NCI-H2029 (cell line): ENCODE measurements around the gene SAPCD1.

Experiments
- DNase-seq: peaks from one replicate; lab custom pipeline; 2025; lab: John Stamatoyannopoulos, UW

The SAPCD1 gene

DNA sequence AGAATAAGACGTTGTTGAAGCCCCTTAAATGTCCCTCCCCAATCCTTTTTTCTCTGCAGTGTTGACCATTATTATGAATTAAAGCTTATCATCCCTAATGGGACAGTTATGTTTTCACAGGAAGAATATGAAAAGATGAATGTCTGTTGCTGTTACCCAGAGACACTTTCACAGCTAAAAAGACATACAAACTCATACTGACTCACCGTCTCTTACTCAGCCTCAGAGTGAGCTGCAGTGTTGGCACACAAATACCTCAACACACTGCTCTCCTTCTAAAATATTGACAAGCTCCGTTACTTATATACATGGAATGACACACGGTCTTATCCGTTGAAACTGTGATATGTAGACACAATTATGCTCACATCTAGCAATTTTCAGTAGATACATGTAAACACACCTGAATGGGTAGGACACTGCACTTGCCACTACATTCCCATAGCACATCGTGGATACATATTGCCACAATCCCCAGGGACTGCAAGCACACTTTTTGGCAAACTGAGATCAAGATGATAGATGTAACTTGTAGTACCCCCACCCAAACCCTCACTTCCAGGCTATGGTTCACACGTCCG is 9.6 kb upstream of the SAPCD1 start:
- DNase-seq, result no peak

DNA sequence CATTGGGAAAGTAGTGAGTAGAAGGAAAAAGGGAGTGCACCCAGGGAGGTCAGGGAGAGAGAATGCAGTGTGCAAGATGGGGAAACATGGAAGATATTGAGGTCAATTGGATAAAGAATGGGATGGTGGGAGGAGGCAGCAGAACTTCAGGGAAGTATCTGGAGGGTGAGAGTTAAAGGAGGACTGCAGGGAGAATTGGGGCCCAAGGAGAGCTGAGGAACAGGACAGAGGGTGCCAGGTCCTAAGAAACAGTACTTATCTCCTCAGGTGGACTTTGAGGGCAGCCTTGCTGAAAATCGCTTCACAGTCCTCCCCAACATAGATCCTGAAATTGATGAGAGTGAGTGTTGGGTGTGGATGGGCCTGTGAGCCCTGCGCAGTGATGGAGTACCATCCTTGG is 4.2 kb upstream of the SAPCD1 start:
- DNase-seq, result no peak

DNA sequence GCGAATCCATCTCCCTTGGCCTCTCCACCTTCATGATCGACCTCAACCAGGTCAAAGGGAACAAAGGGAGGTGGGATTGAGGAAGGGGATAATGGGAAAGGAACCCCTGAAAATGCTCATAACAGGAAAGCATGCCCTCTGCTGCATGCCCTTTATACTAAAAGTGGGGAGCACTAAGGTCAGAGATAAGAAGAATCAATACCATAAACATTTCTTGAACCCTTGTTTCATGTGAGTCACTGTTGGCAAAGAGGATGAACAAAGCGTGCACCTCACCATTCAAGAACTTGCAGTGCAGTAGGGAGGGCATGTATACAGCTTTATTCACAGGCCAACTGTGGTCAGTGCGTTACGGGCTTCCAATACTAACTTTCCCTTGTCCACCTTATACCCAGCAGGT is 1.7 kb upstream of the SAPCD1 start:
- no peak for DNase-seq

DNA sequence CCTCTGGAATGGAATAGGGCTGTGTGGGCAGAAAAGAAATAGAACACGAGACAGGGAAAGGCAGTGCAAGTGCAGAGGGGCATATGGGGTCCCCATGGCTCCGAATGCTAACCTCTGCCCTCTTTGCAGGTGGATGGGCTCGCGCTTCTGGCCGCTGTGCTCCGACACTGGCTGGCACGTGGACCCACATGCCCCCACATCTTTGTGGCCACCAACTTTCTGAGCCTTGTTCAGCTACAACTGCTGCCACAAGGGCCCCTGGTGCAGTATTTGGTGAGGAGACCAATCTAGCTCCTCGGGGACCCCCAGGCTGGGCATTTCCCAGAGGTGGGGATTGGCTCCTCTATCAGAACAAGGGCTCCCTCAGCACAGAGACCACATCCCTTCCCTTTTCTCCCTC is 1.1 kb upstream of the SAPCD1 start:
- no peak for DNase-seq

DNA sequence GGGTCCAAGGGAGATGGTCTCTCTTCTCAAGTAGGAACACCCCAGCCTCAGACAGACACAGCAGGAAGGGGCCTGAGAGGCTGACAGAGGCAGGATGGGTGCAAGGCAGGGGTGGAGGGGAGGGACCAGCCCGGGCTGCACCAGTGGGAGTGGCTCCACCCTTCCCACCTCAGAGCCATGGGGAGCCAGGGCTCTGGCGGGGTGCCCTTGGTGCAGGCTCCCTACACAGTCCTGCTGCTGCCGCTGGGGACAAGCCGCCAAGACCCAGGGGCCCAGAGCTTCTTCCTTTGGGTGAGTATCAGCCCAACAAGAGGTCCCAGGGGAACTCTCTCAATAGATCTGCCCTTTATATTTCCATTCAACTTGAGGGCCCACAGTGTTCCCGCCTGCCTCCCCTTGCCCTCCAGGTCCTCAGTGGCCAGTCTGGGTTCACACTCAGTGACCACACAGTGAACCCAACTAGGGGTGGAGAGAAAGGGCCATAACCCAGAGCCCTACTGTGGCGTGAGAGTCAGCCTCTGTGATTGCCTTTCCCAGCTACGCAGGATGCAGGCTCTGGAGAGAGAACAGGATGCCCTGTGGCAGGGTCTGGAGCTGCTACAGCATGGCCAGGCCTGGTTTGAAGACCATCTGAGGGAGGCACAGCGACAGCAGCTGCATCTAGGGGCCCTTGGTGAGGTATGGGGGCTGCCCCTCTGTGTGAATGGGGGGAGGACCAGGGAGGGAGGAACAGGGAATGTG is 592 bp downstream of the SAPCD1 start:
- no peak for DNase-seq

DNA sequence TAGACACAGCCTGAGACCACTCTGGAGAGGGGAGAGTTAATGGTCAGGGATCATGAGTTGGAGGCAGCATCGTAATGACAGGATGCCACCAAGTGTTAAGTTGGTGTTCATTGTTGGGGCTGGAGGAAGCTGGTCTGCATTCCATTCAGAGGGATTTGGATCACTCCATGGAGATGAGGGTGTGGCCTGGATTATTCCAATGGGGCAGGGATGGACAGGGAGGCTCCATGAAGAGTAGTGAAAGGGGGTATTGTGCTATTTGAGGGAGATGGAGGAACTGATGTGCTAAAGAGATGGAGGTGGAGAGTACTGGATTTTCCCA is 1.1 kb downstream of the SAPCD1 start:
- no peak for DNase-seq

DNA sequence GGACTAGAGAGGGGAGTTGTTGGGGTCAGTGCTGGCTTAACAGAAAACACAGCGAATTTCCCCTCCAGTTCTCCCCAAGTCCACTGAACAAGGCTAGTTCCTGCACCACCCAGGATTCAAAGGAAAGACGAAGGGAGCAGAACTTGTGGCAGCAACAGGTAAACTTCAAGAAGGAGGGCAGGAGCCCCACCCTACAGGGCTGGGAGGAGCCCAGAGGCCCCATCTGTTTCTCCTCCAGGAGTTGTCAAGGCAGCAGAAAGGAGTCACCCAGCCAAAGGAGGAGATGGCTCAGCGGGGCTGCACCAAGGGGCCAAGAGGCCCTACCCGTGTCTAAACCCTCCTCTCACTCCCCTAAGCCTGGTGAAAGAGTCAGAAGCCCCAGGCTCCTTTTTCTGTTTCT is 1.7 kb downstream of the SAPCD1 start:
- DNase-seq, result no peak

DNA sequence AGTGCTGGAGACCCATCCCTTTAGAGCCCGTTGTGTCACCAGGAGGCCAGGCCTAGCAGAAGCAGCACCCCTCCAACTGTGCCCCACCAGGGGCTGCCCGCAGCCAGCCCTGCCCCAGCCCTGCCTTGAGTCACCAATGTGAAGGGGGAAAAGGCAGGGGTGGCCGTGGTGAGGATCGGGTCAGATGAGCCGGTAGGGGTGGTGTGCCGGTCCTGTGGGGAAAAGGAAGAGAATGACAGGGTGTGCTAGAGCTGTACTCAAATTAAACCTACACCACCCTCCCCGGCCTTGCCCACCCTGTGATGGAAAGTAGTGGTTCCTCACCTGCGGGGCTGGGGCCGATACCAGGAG is 3.1 kb downstream of the SAPCD1 start:
- DNase-seq, result no peak

DNA sequence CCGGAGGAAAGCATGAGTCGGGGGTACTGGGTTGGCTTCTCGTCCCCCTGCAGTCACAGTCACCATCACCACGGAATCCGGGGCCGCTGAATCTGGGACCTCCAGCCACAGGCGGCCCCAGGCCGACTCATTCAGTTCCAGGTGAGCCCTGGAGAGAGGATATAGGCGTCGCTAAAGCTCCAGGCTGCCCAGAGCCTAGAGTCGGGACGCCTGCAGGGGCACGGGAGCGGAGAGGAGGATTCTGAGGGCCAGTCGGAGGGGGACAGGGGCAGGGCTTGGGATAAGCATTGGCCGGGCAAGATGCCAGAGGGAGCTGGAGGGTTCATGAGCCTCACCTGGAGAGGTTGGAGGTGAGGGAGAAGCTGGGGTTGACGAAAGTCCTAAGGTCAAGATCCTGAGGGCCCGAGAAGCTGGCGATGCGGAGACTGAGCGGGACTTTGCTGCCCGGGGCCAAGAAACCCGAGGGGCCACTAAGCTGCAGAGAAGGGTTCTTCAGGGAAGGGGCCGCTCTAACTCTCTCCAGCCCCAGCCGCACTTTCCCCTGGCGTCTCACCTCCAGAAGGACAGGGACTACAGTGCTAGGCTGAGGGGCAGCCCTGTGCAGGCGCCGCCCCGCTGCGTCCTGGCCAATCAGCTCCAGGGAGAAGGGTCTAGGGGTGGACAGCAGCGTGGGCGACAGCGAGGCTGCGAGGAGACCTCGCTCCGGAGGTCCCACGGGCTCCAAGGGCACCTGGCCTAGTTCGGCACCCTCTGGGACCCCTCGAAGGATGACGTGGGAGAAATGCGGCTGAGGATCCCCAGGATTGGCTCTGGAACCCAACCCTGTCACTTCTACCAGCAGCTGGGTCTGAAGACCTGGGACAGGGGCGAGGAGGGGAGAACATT is 3.7 kb downstream of the SAPCD1 start:
- no peak for DNase-seq

DNA sequence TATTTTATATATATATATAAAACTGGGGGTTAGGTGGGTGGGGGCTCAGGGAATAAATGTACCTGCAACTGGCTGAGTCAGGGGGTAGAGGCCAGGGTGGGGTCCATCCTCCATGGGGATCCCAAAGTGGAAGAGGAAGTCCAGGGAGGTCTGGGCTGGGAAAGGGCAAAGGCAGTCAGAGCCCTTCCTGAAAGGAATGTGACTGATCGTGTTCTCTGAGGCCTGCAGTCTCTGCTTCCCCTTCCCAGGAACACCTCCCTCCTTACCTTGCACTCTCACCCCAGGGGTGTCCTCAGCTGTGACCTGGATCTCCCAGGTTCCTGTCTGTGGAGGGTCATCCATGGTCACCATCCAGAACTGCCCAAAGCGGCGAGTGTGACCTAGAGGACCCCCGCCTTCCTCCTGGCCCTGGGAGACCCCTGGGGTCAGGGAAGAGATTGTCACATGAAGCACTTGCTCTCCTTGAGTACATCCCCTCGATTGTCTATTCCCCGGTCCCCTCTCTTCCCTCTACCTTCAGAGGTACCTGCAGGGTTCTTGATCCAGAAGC is 4.7 kb downstream of the SAPCD1 start:
- DNase-seq, result no peak

DNA sequence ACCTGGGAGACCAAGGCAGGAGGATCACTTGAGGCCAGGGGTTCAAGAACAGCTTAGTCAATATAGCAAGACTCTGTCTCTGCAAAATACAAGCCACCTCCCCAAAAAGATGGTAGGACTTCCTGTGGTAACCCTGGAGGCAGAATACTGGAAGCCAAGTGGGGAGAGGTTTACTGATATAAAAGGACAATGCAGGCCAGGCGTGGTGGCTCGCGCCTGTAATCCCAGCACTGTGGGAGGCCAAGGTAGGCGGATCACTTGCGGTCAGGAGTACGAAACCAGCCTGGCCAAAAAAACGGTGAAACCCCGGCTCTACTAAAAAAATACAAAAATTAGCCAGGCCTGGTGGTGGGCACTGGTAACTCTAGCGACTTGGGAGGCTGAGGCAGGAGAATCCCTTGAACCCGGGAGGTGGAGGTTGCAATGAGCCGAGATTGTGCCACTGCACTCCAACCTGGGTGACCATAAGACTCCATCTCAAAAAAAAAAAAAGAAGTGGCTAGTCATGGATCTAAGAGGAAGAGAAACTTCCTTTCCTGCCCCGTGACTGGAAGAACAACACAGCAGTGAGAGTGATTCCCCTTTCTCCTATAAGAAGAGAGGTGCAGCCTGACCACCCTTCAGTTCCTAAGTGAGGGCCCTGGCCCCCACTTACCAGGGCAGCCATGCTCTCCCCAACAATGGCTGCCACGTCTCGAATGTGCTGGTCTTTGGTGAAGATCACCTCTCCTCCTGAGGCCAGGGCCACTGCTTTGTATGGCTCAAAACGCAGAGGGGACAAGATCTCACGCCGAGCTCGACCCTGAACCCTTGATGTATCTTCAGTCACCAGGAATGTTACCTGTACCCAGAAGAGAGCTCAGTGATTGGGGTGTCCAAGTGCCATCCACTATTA is 6.2 kb downstream of the SAPCD1 start:
- no peak for DNase-seq

DNA sequence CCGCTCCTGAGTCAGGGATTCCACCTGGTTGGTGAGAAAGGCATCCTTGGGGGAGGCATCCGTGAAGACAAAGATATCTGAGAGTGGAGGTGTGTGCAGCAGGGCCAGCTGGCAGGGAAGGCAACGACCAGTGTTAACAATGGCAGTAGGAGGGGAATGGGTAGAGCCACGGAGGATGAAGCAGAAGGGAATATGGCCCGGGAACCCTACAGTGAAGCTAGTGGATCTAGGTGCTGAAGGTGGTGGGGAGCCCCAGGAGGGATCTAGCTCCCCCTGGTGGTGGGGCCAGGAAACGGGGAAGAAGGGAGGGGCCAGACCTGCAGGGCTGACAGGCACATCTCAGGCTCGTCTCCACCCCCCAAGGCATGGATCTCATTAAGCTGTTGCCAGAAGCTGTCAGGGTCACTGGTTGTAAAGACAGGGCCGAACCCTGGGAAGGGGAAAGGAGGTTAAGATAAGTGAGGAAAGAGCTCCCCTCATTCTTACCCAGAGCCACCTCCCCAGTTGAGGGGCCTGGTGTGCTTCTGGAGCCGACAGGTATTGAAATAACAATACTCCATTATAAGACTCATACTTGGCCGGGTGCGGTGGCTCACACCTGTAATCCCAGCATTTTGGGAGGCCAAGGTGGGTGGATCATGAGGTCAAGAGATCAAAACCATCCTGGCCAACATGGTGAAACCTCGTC is 7.4 kb downstream of the SAPCD1 start:
- DNase-seq, result peak; percentile 64

DNA sequence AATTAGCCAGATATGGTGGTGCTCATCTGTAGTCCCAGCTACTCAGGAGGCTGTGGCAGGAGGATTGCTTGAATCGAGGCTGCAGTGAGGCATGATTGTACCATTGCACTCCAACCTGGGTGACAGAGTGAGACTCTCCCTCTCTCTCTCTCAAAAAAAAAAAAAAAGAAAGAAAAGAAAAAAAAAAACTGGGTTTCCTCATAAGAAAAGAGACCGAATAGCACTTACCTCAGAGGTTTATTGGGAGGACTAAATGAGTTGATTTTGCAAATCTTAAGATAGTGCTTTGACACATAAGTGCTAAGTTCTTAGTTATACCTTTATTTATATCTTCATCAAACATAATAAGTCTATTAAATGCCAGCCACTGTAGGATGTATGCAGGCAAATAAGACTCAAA is 8.4 kb downstream of the SAPCD1 start:
- no peak for DNase-seq

DNA sequence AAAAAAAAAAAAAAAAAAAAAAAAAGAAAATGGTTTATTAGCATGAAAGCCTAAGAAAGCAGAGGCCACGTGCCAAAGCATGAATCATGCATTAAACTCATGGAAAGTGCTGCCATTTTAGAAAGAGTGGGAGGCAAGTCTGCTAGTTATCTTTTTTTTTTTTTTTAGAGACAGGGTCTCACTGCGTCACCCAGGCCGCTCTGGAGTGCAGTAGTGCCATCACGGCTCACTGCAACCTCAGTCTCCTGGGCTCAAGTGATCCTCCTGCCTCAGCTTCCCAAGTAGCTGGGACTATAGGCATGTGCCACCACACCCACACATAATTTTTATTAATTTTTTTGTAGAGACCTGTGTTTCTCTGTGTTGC is 9.5 kb downstream of the SAPCD1 start:
- no peak for DNase-seq

DNA sequence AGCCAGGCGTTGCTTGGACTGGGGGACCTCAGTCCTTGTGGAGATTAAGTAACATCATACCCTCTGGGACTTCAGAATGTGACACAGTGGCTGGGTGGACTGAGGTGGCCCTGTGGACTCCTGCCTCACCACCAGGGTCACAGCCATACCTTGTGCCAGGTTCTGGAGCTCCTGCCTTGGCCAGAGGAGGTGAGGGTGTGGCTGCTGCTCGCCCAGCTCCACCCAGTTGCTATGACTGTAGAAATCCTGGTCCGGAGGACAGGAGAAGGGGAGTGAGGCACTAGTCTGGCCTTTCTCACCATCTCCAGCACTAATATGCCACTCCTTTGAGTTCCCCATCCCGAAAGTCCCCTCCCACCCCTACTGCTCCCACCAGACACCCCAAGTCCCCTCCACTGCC is 12.7 kb downstream of the SAPCD1 start:
- DNase-seq, result no peak

DNA sequence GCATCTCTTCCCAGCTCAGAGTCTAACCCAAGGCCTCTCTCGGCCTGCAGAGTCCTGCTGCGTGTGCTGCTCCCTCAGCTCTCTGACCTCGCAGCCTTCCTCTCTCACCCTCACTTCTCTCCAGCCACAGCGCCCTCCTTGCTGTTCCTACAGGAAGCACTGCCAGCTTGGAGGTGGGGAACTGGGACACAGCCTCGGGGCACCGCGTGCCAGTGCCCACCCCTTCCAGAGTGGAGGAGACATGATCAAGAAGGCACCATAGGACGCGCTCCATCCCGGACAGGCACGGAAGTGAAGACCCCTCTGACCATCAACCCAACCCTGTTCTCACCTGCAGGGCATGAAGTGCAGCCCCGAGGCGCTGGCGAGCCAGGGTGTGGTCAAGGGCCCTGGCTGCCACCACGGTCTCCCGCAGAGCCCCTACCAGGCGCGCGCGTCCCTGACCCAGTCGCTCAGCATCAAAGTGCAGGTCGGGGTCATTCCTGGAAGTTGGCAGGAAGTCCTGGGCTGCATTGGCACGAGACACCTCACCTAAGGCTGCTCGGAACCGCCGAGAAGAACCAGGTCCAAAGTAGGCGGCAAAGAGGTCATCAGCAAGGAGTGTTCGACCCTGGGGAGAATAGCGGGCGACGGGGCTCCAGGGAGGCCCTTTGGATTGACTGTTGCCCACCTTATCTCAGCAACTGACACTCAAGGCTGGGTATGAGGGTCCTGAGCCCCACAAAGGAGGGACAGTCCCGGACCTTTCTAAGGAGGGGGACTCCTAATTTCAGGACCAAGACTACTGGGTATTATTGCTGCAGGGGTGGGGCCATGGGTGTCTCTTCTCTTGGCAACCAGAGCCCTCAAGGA is 13.4 kb downstream of the SAPCD1 start:
- no peak for DNase-seq

DNA sequence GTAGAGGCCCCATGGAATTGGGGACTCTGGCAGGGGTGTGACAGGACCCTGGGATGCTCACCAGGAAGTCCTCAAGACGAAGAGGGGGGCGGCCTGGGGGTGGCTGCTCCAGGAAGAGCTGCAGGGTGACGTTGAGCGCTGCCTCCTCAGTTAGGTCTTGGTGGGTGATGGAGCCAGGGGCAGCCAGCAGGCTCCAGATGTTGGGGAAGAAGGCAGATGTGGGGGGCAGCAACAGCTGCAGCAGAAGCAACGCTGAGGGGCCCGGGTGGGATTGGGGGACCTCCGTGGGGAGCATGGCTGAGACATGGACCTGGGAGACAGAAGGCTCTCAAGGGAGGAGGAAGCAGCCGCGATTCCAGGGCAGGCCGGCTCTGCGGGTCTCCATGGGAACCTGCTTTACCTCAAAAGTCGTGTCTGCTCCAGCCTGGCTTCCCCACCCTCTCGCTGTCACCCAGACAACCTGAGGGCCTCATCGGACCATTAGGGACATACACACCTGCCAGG is 14.1 kb downstream of the SAPCD1 start:
- peak; percentile 63 for DNase-seq

DNA sequence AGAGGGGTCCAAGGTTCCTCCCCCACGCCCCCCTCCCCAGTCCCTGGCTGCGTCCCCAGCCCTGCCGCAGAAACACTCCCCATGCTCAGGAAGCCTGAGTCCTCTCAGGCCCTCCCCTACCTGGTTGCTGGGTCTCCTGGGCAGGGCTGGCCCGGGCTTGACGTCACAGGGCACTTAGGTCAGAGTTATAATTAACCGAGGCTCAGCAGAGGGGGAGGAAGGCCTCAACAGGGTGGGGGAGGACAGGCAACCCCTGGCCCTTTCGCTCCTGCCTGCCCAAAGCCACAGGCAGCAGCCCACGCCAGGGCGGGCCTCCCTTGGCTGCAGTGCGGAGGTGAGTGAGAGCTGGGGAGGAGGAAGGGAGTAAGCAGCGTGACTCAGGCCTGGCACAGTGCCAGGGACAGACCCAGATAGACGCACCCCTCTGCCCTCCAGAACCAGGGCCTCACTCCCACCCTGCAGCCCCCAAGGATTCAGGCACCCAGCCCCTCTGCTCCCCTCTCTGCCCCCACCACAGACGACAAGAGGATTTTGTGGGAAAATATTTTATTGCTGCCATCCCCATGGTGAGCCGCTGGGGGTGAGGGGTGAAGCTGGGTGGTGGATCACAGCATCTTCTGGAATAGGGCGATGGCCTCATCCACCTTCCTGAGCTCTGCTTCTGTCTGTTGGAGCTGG is 14.7 kb downstream of the SAPCD1 start, which contains the start of gene VWA7:
Gene VWA7 (minus strand): TSS at position 340 of the 678 bp plus-strand sequence. CDS start 549 bp downstream, outside the sequence.
- DNase-seq, result peak; percentile 85

DNA sequence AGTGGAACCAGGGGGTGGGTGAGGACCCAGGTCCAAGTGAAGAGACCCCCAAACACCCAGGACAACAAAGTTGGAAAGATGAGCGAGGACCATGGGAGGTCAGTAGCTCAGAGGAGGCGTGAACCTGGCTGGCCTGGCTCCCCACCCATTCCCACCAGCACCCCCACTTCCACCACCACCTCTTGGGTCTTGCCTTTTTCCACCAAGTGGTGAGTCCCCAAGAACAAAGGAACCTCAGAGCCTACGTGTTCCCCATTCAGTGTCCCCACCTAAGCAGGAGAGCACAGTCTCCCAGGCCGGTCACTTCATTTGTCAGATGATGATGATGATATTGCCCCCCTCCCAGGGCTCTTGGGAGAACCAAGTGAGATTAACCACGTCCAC is 15.2 kb downstream of the SAPCD1 start:
- no peak for DNase-seq

DNA sequence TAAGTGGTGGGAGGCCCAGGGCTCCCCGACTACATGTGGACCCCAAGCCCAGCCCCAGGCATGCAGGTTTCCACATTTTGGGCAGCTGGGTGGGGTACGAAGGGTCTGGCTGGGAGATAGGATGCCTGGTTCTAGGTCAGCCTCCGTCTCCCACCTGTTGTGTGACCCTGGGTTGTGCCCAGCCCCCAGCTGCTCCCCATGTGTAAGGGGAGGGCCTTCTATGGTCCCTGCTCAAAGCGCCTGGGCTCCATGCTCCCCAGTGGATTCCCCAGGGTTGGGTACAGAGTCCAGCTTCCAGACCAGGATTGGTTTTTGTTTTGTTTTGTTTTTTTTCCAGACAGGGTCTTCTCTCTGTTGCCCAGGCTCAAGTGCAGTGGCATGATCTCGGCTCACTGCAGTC is 15.7 kb downstream of the SAPCD1 start:
- DNase-seq, result no peak
